ENCODE measurements around the gene FGD5.

Gene FGD5

GRCh38 chr3:14923476-14923875 is 104.7 kb downstream of the FGD5 start:
- no peak for TF ChIP-seq ZNF274 (IDR thresholded peaks at IDR 0.05; ENCODE audit: low read depth, low read length)
- no peak overlapping the region for H3K4me3 ChIP-seq (ENCODE audit: low read length)

GRCh38 chr3:14925729-14926591 is 107.2 kb downstream of the FGD5 start:
- no peak overlapping the region for H3K4me3 ChIP-seq (ENCODE audit: low read length)

GRCh38 chr3:14926592-14926991 is 107.8 kb downstream of the FGD5 start:
- no peak overlapping the region for H3K4me3 ChIP-seq (ENCODE audit: low read length)
- no peak for TF ChIP-seq ZNF274 (IDR thresholded peaks at IDR 0.05; ENCODE audit: low read depth, low read length)

More at GRCh38 chr3:14925729-14926591, 107.2 kb downstream of the FGD5 start:
- no peak for TF ChIP-seq ZNF274 (IDR thresholded peaks at IDR 0.05; ENCODE audit: low read depth, low read length)

- H3K4me3 ChIP-seq (ENCODE audit: low read length): no peak overlapping the region
- TF ChIP-seq ZNF274 (IDR thresholded peaks at IDR 0.05; ENCODE audit: low read depth, low read length): no peak
These were observed 108.5 kb downstream of the FGD5 start for GRCh38 chr3:14927308-14927707.

GRCh38 chr3:14929310-14930074 is 110.7 kb downstream of the FGD5 start:
- H3K4me3 ChIP-seq (ENCODE audit: low read length): no peak overlapping the region
- no peak for TF ChIP-seq ZNF274 (IDR thresholded peaks at IDR 0.05; ENCODE audit: low read depth, low read length)

GRCh38 chr3:14933820-14934425 is 115.2 kb downstream of the FGD5 start:
- H3K4me3 ChIP-seq (ENCODE audit: low read length): no peak overlapping the region
- no peak for TF ChIP-seq ZNF274 (IDR thresholded peaks at IDR 0.05; ENCODE audit: low read depth, low read length)

- no peak overlapping the region for H3K4me3 ChIP-seq (ENCODE audit: low read length)
- TF ChIP-seq ZNF274 (IDR thresholded peaks at IDR 0.05; ENCODE audit: low read depth, low read length): no peak
These were observed 117.0 kb downstream of the FGD5 start for GRCh38 chr3:14935592-14936345.

GRCh38 chr3:14938954-14939353 is 120.2 kb downstream of the FGD5 start:
- TF ChIP-seq ZNF274 (IDR thresholded peaks at IDR 0.05; ENCODE audit: low read depth, low read length): no peak

GRCh38 chr3:14941871-14942270 is 123.1 kb downstream of the FGD5 start:
- no peak overlapping the region for H3K4me3 ChIP-seq (ENCODE audit: low read length)
- no peak for TF ChIP-seq ZNF274 (IDR thresholded peaks at IDR 0.05; ENCODE audit: low read depth, low read length)

More at GRCh38 chr3:14938954-14939353, 120.2 kb downstream of the FGD5 start:
- H3K4me3 ChIP-seq (ENCODE audit: low read length): no peak overlapping the region

- TF ChIP-seq ZNF274 (IDR thresholded peaks at IDR 0.05; ENCODE audit: low read depth, low read length): no peak
- peak overlapping the region; percentile 21; the same call in 1 of the 2 replicates for H3K4me3 ChIP-seq (ENCODE audit: low read length)
These were observed 124.3 kb downstream of the FGD5 start for GRCh38 chr3:14943042-14943441.

GRCh38 chr3:14946236-14946635 is 127.5 kb downstream of the FGD5 start:
- peak overlapping the region; percentile 89; the same call in 1 of the 2 replicates for H3K4me3 ChIP-seq (ENCODE audit: low read length)
- TF ChIP-seq ZNF274 (IDR thresholded peaks at IDR 0.05; ENCODE audit: low read depth, low read length): no peak

- peak overlapping the region; percentile 89 for H3K4me3 ChIP-seq (ENCODE audit: low read length)
- TF ChIP-seq ZNF274 (IDR thresholded peaks at IDR 0.05; ENCODE audit: low read depth, low read length): no peak
These were observed 128.0 kb downstream of the FGD5 start for GRCh38 chr3:14946739-14947099.

GRCh38 chr3:14947100-14947885 is 128.5 kb downstream of the FGD5 start, which contains the start of gene NR2C2:
TSS of gene NR2C2 (plus strand) at chr3:14947583. CDS start at chr3:15003915, 56,332 bp downstream.
- peak within 1 kb of the TSS; percentile 89 for H3K4me3 ChIP-seq (ENCODE audit: low read length)
- no peak for TF ChIP-seq ZNF274 (IDR thresholded peaks at IDR 0.05; ENCODE audit: low read depth, low read length)

All from GM08714 (cell line).